GM18909 (cell line): ENCODE data around the gene RANBP9.
A peak's percentile ranks its signal among the peaks of the same experiment; 100 is the strongest.

Source experiments
- ATAC-seq: cut with Tn5 transposase; IDR thresholded peaks from one replicate; pipeline ENCODE4 v1.9.1; 2021; ENCODE audit warnings: mild to moderate bottlenecking; ENCODE audit not compliant: unreplicated experiment, poor library complexity

The RANBP9 gene

DNA sequence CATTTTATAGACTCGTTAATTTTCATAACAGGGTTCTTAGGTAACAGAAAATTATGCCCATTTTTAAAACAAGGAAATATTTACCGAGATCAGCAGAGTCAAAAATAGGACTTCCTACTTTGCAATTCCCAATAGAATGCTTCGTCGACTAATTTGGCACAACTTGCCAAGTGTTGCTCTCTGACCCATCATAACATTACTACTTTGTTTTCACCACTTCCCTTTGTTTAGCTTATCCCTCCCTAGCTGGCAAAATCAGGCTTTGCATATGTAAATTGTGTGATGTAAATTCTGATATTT, 914 bp upstream of the RANBP9 start:
- ATAC-seq = no peak

DNA sequence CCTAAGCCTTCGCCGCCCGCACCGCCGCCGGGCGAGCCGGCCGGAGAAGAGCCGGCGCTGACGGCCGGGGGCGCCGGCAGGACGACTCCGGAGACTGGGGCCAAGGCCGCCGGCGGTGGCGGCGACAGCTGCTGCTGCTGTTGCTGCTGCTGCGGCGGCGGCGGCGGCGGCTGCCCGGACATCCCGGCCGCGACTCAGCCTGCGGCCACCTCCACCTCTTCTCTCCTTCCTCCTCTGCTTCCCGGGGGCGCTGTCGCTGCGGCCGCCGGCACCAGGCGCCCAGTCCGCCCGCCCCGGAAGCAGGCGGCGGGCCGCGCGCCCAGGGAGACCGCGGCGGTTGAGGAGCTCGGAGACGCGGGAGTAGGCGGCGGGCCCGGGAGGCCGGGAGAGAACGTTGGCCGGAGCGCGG, 307 bp downstream of the RANBP9 start:
- ATAC-seq = peak; percentile 50

DNA sequence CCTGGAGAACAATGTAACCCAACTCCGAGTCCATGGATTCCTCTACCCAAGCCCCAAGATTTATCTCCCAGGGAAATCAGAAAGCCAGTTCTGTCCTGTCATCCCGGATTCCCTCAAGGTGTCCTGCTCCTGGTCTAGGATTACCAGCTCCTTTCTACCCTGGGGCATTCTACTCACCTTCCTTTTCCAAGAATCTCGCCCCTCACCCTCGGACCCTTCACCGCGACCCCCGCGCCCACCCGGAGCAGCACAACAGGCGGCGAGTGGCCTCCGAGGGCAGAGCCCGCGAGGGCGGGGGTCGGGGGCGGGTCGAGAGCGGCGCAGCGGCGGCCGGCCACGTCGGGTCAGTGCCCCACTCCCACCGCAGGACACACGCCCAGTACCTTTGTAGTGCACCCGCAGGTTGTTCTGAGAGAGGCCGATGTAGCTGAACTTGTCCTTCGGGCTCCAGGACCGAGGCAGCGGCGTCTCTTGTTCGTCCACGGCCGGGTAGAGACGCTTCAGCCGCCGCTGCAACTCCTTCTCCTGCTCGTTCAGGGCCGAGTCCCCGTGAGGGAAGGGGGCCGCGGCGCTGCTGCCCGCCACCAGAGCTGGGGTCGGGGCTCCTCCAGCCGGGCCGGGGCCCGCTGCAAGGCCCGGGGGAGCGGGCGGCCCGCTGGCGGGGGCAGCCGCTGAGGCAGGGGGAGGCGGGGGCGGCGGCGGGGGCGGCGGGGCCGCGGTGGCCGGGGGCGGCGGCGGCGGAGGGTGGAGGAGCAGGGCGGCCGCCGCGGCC, 897 bp downstream of the RANBP9 start:
- ATAC-seq = peak; percentile 17

DNA sequence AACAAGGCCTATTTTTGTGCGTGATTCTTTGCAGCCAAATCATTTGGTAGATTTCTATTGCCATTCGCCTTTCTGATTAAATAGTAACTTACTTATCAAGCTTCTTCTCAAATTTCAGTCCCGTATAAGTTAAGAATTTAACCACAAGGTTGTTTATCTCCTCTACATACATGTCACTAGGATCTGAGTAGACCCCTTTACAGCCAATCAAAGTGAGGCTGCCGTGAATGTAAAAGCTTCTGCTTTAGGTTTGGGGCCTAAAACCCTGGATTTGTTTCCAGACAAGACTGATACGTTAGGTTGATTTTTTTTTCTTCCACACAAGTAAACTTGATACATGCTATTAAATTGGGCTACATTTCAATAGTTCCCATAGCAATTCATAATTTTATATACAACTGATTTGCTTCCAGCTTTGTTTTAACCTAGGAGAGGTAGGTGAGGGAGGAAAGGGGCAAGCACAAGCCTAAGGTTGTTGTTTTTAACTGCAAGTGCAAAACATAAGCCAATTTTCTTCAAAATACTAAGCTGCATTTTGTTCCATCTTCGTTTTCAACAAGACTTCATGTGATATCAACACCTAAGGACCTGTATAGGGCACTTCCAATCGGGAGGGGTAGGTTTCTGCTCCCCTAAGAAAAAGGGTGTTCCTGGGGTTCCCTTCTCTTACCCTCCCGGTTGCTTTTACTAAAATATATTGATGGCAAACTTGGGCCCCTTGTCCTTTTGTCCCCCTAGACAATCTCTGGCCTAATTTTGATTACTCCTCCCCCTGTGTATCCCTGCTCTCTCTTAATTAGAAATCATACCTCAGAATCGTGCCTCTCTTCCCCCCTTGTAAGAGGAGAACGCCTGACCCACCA, 1.7 kb downstream of the RANBP9 start:
- ATAC-seq = no peak

DNA sequence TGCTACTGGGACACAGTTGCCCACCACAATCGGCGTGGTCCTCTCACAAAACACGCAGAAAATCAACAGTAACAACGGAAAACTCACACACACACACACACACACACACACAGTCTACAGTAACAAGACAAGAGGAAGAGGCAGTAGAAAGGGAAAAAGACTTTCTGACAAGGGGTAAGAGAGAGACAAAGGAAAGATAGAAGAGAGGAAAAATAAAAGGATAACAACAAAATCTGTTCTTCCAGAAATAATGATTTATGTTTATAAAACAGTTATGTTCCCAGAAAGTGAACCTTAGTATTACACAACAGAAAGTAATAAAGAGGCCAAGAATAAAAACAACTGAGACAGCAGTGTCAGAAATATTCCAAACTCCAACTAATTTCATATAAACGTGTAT, 2.9 kb downstream of the RANBP9 start:
- no peak for ATAC-seq

DNA sequence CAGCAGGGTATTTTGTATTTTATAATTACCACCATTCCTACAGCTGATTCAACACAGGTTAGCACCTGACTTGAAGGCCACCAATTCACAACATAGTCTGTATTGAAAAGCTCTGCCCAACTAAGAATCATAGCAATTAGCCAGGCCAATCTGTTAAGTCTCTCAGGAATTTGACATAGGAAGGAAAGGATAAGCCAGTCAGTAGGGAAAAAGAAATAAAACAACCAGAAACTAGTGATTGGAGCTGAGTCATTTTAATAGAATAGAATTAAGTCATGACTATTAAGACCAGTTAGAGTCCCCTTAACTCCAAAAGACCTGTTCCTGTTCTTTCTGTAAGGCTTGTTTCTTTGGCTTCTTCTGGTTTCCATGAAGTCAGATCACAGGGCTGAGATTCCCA, 8.1 kb downstream of the RANBP9 start:
- ATAC-seq = no peak

DNA sequence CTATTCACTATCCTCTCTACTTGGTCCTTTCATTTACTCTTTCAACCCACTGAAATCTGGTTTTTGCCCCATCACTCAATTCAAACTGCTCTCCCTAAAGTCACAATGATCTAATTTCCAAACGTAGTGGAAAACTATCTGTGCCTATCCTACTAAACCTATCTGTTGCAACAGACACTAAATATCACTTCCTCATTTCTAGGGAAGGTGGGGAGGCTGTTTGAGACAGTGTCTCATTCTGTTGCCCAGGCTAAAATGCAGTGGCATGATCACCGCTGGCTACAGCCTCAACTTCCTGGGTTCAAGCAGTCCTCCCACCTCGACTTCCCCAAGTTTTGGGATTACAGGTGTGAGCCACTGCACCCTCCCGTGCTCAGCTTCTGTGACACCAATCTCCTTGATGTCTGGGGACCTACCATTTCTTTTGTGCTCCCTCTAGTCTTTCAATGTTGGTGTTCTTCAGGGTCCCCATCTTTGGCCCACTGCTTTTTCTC, 8.8 kb downstream of the RANBP9 start:
- ATAC-seq = no peak

DNA sequence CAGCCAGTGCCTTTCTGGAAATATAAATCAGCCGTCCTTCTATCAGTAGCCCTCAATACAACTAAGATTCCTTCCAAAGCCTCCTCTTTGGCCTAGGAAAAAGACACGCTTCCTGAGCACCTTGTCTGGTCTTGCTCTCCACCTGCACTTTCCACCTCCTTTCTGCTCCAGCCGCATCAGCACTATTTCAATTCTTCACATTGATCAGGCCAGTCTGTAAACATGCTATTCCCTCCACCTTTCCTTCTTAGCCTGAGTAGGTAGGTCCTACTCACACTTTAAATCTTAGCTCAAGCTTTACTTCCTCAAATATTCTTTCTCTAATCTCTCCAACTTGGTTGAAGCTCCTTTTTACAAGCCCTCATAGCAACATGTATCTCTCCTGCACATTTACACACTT, 11.4 kb downstream of the RANBP9 start:
- ATAC-seq = no peak

DNA sequence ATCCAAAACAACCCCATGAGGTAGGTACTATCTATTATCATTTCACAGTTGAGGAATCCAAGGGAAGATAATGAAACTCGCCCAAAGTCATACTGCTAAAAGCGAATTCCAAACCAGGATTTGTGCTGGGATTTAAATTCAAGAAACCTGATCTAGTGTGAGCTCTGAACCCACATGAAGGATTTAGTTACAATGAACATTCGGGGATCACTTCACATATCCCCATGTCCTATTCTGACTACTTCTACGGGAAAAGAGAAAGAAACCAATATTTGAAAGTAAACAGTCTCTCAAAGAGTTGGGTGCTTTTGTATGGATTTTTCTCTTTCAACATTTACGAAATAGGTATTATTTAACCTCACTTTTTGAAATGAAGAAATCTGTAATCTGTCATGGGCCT, 12.9 kb downstream of the RANBP9 start:
- ATAC-seq = no peak

DNA sequence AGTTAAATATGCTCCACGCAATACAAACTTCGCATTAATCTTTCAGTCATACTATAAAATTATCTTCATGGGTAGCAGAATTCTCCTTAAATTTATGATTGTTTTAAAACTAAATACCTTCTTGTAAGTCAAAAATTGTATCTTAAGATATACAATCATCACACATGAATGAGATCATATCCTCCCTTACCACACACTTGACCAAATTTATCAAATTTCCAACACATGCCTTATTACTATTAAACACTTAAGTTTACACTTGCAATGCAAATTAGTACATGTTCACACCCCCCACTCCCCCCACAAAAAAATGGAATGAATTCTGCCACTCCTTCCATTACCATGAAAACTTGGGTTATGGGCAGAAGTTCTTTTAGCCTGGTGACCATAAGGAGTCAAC, 13.8 kb downstream of the RANBP9 start:
- ATAC-seq = no peak

DNA sequence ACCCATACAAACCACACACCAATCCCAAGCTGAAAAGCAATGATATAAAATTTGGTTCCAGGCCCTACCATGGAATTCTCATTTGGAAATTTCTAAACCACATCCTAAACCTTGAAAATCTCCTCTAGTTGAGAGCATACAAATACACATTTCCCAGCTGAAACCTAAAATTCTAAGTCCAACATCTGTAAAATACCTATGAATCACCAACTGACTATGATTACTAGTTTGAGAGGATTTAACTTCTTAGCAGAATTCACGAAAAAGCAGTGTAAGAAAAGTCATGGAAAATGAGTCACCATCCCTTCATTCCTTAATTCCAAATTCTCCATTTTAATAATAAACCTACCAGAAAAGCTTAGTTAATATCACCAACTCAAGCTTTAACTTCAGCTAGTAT, 15.4 kb downstream of the RANBP9 start:
- no peak for ATAC-seq

DNA sequence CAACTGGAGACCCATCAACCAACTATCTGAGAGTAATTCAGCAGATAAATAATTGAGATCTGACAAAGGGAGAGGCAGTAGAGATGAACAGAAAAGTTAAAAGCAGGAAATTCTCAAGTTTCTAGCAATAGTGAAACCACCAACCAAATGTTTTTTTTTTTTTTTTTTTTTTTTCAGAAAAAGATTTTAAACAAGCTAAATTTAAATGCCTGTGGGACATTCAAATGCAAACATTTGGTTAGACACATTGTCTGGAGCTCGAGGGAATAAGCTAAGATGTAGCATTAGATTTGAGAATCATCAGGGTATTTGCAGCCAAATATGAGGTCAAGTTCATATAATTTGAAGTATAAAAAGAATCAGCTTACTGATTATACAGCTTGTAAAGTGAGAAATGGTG, 16.4 kb downstream of the RANBP9 start:
- no peak for ATAC-seq

DNA sequence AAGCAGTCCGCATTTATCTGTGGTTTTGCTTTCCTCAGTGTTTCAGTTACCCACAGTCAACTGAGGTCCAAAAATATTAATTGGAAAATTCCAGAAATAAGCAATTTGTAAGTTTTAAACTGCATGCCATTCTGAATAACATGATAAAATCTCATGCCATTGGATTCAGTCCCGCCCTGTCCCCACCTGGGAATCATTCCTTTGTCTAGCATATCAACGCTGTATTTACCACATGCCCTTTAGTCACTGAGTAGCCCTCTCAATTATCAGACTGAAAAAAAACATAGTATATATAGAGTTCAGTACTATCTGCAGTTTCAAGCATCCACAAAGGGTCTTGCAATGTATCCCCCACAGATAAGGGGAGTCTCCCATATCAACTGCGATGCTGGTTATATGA, 17.1 kb downstream of the RANBP9 start:
- ATAC-seq = no peak

DNA sequence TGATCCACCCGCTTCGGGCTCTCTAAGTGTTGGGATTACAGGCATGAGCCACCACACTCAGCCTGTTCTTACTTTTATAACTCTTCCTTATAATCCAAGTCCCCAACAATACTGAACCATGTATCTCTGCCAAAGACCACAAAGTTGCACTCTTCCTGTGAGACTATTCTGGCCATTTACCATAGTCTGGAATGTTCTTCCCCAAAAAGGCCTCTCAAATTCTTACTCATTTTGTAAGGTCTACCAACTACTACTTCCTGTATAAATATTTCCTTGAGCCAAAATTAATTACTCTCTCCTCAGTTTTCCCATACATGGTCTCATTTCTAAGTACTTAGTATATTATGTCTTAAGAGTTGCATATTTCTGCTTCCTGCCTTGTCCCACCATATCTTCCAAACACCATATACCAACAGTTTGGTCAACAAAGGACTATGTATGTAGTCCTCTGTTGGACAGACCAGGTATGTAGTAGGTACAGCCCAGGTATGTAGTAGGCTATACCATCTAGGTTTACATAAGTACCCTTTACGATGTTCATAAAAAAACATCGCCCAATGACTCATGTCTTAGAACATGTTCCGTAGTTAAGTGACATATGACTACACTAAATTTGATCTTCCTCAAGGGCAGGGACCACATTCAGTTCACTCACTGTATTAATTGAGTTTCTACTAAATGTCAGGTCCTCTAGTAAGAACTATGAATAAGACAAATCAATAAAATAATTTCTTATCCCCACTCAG, 22.0 kb downstream of the RANBP9 start:
- no peak for ATAC-seq

DNA sequence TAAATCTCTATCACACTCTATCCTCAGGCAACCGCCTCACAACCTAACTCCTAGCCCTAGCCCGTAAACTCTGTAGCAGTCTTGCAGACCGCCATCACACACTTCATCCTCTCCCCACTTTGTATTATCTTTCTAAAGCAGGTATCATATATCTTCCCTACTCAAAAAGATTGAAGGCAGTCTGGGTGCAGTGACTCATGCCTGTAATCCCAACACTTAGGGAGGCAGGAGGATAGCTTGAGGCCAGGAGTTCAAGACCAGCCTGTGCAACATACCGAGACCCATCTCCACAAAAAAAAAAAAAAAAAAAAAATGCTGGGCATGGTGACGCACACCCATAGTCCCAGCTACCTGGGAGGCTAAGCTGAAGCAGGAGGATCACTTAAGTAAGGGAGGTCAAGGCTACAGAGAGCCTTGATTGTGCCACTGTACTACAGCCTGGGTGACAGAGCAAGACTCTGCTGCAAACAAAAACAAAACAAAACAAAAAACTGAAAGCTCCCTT, 22.9 kb downstream of the RANBP9 start:
- no peak for ATAC-seq

DNA sequence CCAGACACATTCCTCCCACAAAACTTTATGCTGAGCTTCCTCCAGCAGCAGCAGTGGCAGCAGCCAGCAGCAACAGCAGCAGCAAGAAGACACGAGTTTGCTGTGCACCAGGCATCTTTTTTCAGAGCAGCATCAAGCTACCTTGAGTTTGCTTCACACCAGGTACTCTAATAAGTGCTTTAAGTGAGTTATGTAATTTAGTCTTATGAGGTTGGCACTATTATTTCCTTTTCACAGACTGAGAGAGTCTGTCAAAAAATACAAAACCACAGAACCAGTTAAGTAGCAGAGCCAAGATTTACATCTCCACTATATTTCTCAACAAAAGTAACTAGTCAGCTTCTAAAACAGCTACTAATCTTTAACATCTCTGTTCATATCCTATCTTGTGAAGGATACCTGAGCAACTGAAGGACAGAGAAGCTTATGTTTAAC, 23.7 kb downstream of the RANBP9 start:
- ATAC-seq = no peak

DNA sequence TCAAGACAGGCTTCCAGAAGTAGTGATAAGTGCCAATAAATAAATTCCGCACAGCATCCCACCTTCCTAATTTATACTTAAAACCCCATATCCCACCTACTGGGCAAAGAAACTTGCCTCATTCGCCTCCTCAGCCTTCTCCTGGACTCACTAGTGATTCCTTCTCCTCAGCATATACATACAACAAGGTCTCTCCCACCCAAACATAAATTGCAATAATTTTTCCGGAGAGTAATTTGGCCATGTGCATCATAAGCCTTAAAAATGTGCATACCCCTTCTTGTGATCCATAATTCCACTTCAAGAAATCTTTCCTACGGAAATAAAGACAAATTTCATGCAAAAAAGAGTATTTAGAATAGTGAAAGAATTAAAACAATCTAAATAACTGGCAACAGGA, 26.8 kb downstream of the RANBP9 start:
- no peak for ATAC-seq

DNA sequence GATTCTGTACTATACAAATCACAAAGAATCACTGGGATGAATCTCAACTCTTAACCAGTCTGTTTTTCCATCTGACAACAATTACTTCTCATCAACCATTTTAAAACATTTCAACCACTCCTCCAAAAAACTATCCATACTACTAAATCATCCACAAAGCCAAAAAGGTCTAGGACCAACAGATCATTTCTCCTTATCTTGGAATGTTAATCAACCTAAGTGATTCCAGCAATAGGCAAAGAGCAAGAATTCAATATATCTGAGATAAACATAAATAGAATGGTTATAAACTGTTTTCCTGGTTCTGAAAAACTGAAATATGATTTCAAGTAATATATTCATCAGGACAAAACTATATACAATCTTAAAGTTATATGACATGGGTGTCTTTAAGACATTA, 28.6 kb downstream of the RANBP9 start:
- ATAC-seq = no peak

DNA sequence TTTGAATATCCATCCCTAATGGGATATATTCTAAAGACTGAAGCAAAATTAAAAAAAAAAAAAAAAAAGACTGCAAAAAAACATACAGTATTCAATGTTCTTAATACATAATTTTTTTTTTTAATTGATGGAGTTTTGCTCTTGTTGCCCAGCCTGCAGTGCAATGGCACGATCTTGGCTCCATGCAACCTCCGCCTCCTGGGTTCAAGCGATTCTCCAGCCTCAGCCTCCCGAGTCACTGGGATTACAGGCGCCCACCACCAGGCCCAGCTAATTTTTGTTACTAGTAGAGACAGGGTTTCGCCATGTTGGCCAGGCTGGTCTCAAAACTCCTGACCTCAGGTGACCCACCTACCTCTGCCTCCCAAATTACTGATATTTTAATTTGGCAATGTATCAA, 29.3 kb downstream of the RANBP9 start:
- no peak for ATAC-seq

DNA sequence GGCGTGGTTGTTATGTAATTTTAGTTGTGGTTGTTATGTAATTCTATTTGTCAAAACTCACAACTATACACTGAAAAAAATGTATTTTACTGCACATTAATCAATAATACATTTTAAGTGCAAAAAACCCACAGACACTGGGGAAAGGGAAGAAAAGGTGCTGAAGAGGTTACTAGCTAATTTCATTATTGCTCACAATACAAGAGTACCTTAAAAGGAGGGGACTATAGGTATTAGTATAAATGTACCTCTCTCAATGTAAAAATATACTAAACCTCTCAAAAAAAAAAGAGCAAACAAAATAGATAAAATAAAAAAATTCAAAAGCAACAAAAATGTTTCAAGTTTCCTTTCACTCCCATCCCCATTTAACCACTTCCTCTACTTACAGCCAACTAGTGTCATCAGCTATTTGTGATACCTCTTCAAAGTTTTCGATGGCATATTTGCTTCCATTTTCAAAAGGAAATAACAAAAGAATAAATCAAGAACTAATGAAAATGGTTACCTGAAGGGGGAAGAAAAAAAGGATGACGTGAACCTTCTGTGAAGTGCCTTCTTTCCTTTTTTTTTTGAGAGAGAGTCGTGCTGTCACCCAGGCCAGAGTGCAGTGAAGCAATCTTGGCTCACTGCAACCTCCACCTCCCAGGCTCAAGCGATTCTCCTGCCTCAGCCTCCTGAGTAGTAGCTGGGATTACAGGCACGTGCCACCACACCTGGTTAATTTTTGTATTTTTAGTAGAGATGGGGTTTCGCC, 30.2 kb downstream of the RANBP9 start:
- ATAC-seq = no peak
